H1 (cell line): Measurements from ENCODE around the gene PSORS1C1. TPM values are rescaled to one million over a fixed set of nuclear protein-coding genes. Genes with fewer than 3 reads are reported as not detected.
A peak's percentile ranks its signal among the peaks of the same experiment; 100 is the strongest.

Experiments
- CTCF ChIA-PET: fragments of 300-600 bp; sonication (Branson Sonifier 250); formaldehyde crosslinking; loops from one replicate; lab custom pipeline; 2021; ENCODE audit not compliant: partially characterized antibody; lab: Charles Lee
- POLR2A ChIA-PET: fragments of 300-600 bp; sonication (Branson Sonifier 250); formaldehyde crosslinking; loops from one replicate; lab custom pipeline; 2021; ENCODE audit warnings: inconsistent platforms; ENCODE audit not compliant: partially characterized antibody; lab: Charles Lee
- DNase-seq, 2 experiments: peaks; one replicate each; pipeline versions ENCODE4 v3.0.0 to v3.0.0-alpha.2; 2010 to 2022; ENCODE audit warnings: low spot score in 2 of 2, low read depth in 1 of 2, mixed read lengths in 1 of 2
- FAIRE-seq: peaks from 2 replicates; lab custom pipeline; 2011; peaks lifted over from hg19 to GRCh38; lab: Jason Lieb, UNC
- H2AFZ ChIP-seq: 2 replicates; pipeline ENCODE4 v1.8.1; 2012; ENCODE audit warnings: low read length, inconsistent platforms
- H2AK5ac ChIP-seq: 2 replicates; pipeline ENCODE4 v1.6.1; 2013; ENCODE audit warnings: low read depth, low read length
- H2BK120ac ChIP-seq: replicated peaks from 2 replicates; pipeline ENCODE3; 2013; ENCODE audit warnings: low read depth, low read length, inconsistent platforms
- H2BK12ac ChIP-seq: 2 replicates; pipeline ENCODE4 v1.6.1; 2013; ENCODE audit warnings: low read depth, low read length
- H2BK15ac ChIP-seq: 2 replicates; pipeline ENCODE4 v1.6.1; 2013; ENCODE audit warnings: low read length
- H2BK20ac ChIP-seq: 2 replicates; pipeline ENCODE4 v1.6.1; 2013; ENCODE audit warnings: low read length
- H2BK5ac ChIP-seq: 2 replicates; pipeline ENCODE4 v1.6.1; 2013; ENCODE audit warnings: low read depth, low read length
- H3K14ac ChIP-seq: 2 replicates; pipeline ENCODE4 v1.6.1; 2013; ENCODE audit warnings: inconsistent platforms; ENCODE audit not compliant: insufficient read length
- H3K18ac ChIP-seq: 2 replicates; pipeline ENCODE4 v1.6.1; 2013; ENCODE audit warnings: low read length; ENCODE audit errors: extremely low read depth
- H3K23ac ChIP-seq: 2 replicates; pipeline ENCODE4 v1.6.1; 2013; ENCODE audit warnings: inconsistent platforms; ENCODE audit not compliant: insufficient read length
- H3K23me2 ChIP-seq: 2 replicates; pipeline ENCODE4 v1.6.1; 2013; ENCODE audit warnings: low read depth, low read length
- H3K27ac ChIP-seq: 2 replicates; pipeline ENCODE4 v1.6.1; 2011; ENCODE audit warnings: low read depth, low read length, inconsistent platforms
- H3K27me3 ChIP-seq, 4 experiments: replicated peaks in 1 of 4; 1 replicate in 1 of 4; 2 replicates in 3 of 4; pipeline versions ENCODE4 v1.6.1 to v1.8.1; 2011 to 2013; ENCODE audit warnings: low read length in 3 of 4, mild to moderate bottlenecking in 3 of 4, inconsistent platforms in 2 of 4, mixed read lengths in 2 of 4, moderate library complexity in 1 of 4; ENCODE audit not compliant: control insufficient read depth in 3 of 4, insufficient read depth in 3 of 4; ENCODE audit errors: extremely low read depth in 1 of 4
- H3K36me3 ChIP-seq, 4 experiments: 2 replicates each; pipeline versions ENCODE4 v1.6.1 to v1.8.1; 2011 to 2013; ENCODE audit warnings: mild to moderate bottlenecking in 4 of 4, low read length in 3 of 4, moderate library complexity in 2 of 4, control low read depth in 1 of 4, inconsistent platforms in 1 of 4; ENCODE audit not compliant: insufficient read depth in 4 of 4, control insufficient read depth in 2 of 4
- H3K4ac ChIP-seq: replicated peaks from 2 replicates; pipeline ENCODE3; 2013; ENCODE audit warnings: low read length, low read depth, mixed read lengths, inconsistent platforms; ENCODE audit not compliant: insufficient read length
- H3K4me1 ChIP-seq, 4 experiments: replicated peaks in 1 of 4; 1 replicate in 1 of 4; 2 replicates in 3 of 4; pipeline versions ENCODE4 v1.6.1 to v1.8.1; 2011 to 2013; ENCODE audit warnings: low read length in 3 of 4, inconsistent platforms in 2 of 4, mixed read lengths in 1 of 4; ENCODE audit not compliant: insufficient read depth in 4 of 4, control insufficient read depth in 3 of 4
- H3K4me2 ChIP-seq, 2 experiments: 2 replicates each; pipeline versions ENCODE4 v1.6.1 to v1.8.1; 2011 to 2013; ENCODE audit warnings: low read depth in 2 of 2, low read length in 2 of 2, control low read depth in 1 of 2, inconsistent platforms in 1 of 2, mild to moderate bottlenecking in 1 of 2; ENCODE audit not compliant: insufficient read depth in 1 of 2
- H3K4me3 ChIP-seq, 4 experiments: fragments of 200-600, 300-600 bp in 1 of 4; sonication (generic), shearing (Covaris generic), sonication (Bioruptor Twin) in 1 of 4; 2 replicates each; pipeline versions ENCODE4 v1.5.1 to v1.8.1; 2011 to 2016; ENCODE audit warnings: low read length in 4 of 4, low read depth in 3 of 4, control low read depth in 2 of 4, inconsistent platforms in 2 of 4, mild to moderate bottlenecking in 2 of 4, mixed read lengths in 1 of 4, moderate library complexity in 1 of 4; ENCODE audit not compliant: insufficient read depth in 2 of 4; ENCODE audit errors: extremely low read depth in 1 of 4
- H3K56ac ChIP-seq: replicated peaks from 2 replicates; pipeline ENCODE3; 2013; ENCODE audit warnings: low read depth, mild to moderate bottlenecking, mixed read lengths, low read length, inconsistent platforms; ENCODE audit not compliant: insufficient read length
- H3K79me1 ChIP-seq: 2 replicates; pipeline ENCODE4 v1.6.1; 2013; ENCODE audit warnings: low read depth, low read length, control low read depth
- H3K79me2 ChIP-seq, 2 experiments: 2 replicates each; pipeline versions ENCODE4 v1.6.1 to v1.8.1; 2012 to 2013; ENCODE audit warnings: low read length in 2 of 2, mild to moderate bottlenecking in 2 of 2, inconsistent platforms in 1 of 2; ENCODE audit not compliant: insufficient read depth in 2 of 2, control insufficient read depth in 1 of 2
- H3K9ac ChIP-seq, 4 experiments: replicated peaks in 1 of 4; 1 replicate in 1 of 4; 2 replicates in 3 of 4; pipeline versions ENCODE4 v1.6.1 to v1.8.1; 2011 to 2013; ENCODE audit warnings: low read depth in 3 of 4, low read length in 3 of 4, control low read depth in 2 of 4, mild to moderate bottlenecking in 2 of 4, moderate library complexity in 2 of 4, inconsistent platforms in 1 of 4; ENCODE audit errors: extremely low read depth in 1 of 4
- H3K9me3 ChIP-seq, 2 experiments: 2 replicates each; pipeline versions ENCODE4 v1.6.1 to v1.8.1; 2012 to 2013; ENCODE audit warnings: mild to moderate bottlenecking in 2 of 2, moderate library complexity in 2 of 2, control low read depth in 1 of 2, inconsistent platforms in 1 of 2, low read depth in 1 of 2, low read length in 1 of 2, mixed read lengths in 1 of 2; ENCODE audit not compliant: insufficient read depth in 2 of 2
- H4K20me1 ChIP-seq, 2 experiments: replicated peaks in 1 of 2; 2 replicates each; pipeline versions ENCODE3 to v1.8.1; 2011 to 2013; ENCODE audit warnings: inconsistent platforms in 2 of 2, low read length in 2 of 2, mild to moderate bottlenecking in 1 of 2; ENCODE audit not compliant: insufficient read depth in 2 of 2, control insufficient read depth in 1 of 2
- H4K5ac ChIP-seq: 2 replicates; pipeline ENCODE4 v1.6.1; 2013; ENCODE audit warnings: low read length, low read depth, mixed read lengths, inconsistent platforms; ENCODE audit not compliant: insufficient read length
- H4K8ac ChIP-seq: 2 replicates; pipeline ENCODE4 v1.8.0; 2013; ENCODE audit warnings: mild to moderate bottlenecking, moderate library complexity, low read length, inconsistent platforms; ENCODE audit not compliant: insufficient read depth; ENCODE audit errors: extremely low read depth
- H4K91ac ChIP-seq: replicated peaks from 2 replicates; pipeline ENCODE3; 2013; ENCODE audit warnings: low read length, mixed read lengths, inconsistent platforms; ENCODE audit not compliant: insufficient read length
- CHD2 ChIP-seq: IDR thresholded peaks from 2 replicates; pipeline ENCODE4 v1.6.1; 2012; ENCODE audit warnings: low read length, improper control_type of control experiment
- EGR1 ChIP-seq: IDR thresholded peaks from 2 replicates; pipeline ENCODE4 v1.6.1; 2011; ENCODE audit warnings: low read depth, low read length, borderline replicate concordance
- GTF2F1 ChIP-seq: IDR thresholded peaks from 2 replicates; pipeline ENCODE4 v1.6.1; 2012; ENCODE audit warnings: low read depth, low read length, improper control_type of control experiment, borderline replicate concordance
- RBBP5 ChIP-seq: IDR thresholded peaks from 2 replicates; pipeline ENCODE4 v1.7.1; 2012; ENCODE audit warnings: low read depth, mild to moderate bottlenecking, inconsistent platforms, low read length, moderate library complexity, borderline replicate concordance
- RXRA ChIP-seq: IDR thresholded peaks from 2 replicates; pipeline ENCODE4 v1.6.1; 2011; ENCODE audit warnings: low read depth, mild to moderate bottlenecking, low read length, moderate library complexity; ENCODE audit not compliant: insufficient read depth
- SIN3A ChIP-seq, 2 experiments: IDR thresholded peaks in 1 of 2; conservative IDR thresholded peaks in 1 of 2; 2 replicates each; pipeline ENCODE4 v1.6.1; 2011 to 2012; ENCODE audit warnings: low read length in 2 of 2, improper control_type of control experiment in 1 of 2, low read depth in 1 of 2, mild to moderate bottlenecking in 1 of 2
- SP2 ChIP-seq: IDR thresholded peaks from 2 replicates; pipeline ENCODE4 v1.6.1; 2012; ENCODE audit warnings: mild to moderate bottlenecking, low read length, inconsistent platforms
- SP4 ChIP-seq: IDR thresholded peaks from 2 replicates; pipeline ENCODE4 v1.6.1; 2012; ENCODE audit warnings: low read length, inconsistent platforms
- WGBS, 2 experiments: shearing (Covaris generic) in 1 of 2; methylation state at CpG; one replicate each; pipeline versions ENCODE4 v1.1.6 to v1.1.7; 2013 to 2015; ENCODE audit warnings: low lambda C conversion rate in 2 of 2, mixed read lengths in 2 of 2, inconsistent platforms in 1 of 2, low coverage in 1 of 2, missing lambda C conversion rate in 1 of 2; ENCODE audit not compliant: insufficient replicate concordance in 2 of 2, insufficient coverage in 1 of 2, insufficient read length in 1 of 2; ENCODE audit errors: extremely low coverage in 1 of 2, missing lambda C conversion rate in 1 of 2; 5-methylcytosine and 5-hydroxymethylcytosine counted together
- polyA plus RNA-seq, 7 experiments: library from polyadenylated mRNA; depleted of rRNA in 3 of 7; stranded (reverse) in 5 of 7; unstranded in 2 of 7; fragments of >200 nt in 5 of 7; fragments of 200-250 nt in 2 of 7; gene quantifications; 1 replicate in 5 of 7; 2 replicates in 1 of 7; 4 replicates in 1 of 7; pipeline versions ENCODE4 v1.2.1 to v1.2.3, GENCODE V29; 2011 to 2013; ENCODE audit warnings: missing spikeins in 2 of 7, mixed read lengths in 2 of 7
- total RNA-seq: library from RNA; stranded (reverse); fragmentation: NEBNext Ultra II Directional; extraction: Animal tissue kit (Norgen Biotek cat#: 25700); gene quantifications from 2 replicates; pipeline ENCODE4 v1.2.1, GENCODE V29; 2021
- TF ChIP-seq, protein P1 (sequence below), 3 experiments: IDR thresholded peaks; 1 replicate in 2 of 3; 2 replicates in 1 of 3; pipeline versions ENCODE4 v1.5.1 to v1.6.1; 2011; ENCODE audit warnings: low read length in 3 of 3, mild to moderate bottlenecking in 3 of 3, inconsistent platforms in 2 of 3, low read depth in 1 of 3, moderate library complexity in 1 of 3; ENCODE audit not compliant: insufficient read depth in 1 of 3; ENCODE audit errors: control extremely low read depth in 1 of 3

PSORS1C1 gene
- total and polyA plus RNA-seq, 2 of the 8 experiments (the other 6 are each of a cell fraction or from before 2014, with no cell fraction given): 0.12 to 0.52 TPM

DNA sequence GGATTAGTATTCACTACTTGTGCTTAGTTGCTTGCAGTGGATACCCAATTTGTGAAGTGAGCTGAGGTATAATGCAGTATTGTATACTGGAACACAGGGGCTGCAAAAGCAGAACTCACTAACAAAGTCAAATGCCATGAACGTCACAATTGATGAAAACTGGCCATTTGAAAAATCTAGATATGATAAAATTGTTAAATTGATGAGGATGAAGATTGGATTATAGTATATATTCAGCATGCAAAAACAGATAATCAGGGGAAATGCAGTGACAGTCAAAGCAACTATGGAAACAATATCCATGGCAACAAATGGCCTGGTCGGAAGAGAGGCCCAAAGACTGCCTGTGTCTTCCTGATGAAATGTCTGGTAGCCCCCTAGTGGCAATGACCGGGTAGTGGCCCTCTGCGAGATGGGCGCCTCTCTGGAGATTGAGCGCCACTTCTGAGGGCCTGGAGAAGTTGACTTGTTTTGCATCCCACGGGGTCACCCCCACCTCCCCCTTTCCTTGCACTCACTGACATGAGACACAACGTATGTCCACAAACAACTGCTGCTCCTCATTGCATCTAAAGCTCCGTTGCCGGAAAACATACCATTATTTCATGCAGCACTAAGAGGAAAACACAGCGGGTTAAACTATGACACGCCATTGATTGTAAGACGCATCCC lies 45.8 kb upstream of the PSORS1C1 start:
- Histone ChIP-seq H3K4me1 (peaks cover 3 to 15% (median 7%) of the 10 kb centered on the region in 4 experiments; a peak in 6 of 7 replicates), H4K5ac (no peak overlapping the region), H2BK120ac (no peak overlapping the region), H3K4me2 (no peak overlapping the region; a peak in 1 of 4 replicates), H3K56ac (no peak overlapping the region), H2BK20ac (no peak overlapping the region), H3K23me2 (no peaks in the 10 kb centered on the region), H3K18ac (no peak overlapping the region), H3K27ac (no peak overlapping the region; the same call in 1 of the 2 replicates), H2BK12ac (no peak overlapping the region), H2BK5ac (no peak overlapping the region), H3K79me2 (no peaks in the 10 kb centered on the region), H4K8ac (no peak overlapping the region), H3K4me3 (no peak overlapping the region), H3K9ac (no peak overlapping the region), H3K4ac (no peak overlapping the region), H3K79me1 (no peaks in the 10 kb centered on the region), H3K36me3 (no peaks in the 10 kb centered on the region), H4K20me1 (no peaks in the 10 kb centered on the region), H3K27me3 (no peaks in the 10 kb centered on the region), H3K23ac (no peak overlapping the region), H2BK15ac (no peak overlapping the region), H3K14ac (no peak overlapping the region), H3K9me3 (0 out of 4 replicates have a peak, but pooled peaks cover 0 to 3% of the 10 kb centered on the region in 2 experiments), H4K91ac (no peak overlapping the region), H2AK5ac (no peak overlapping the region), H2AFZ (no peak overlapping the region)
- DNase-seq: peak; percentile 36 to 90
- WGBS, 2 experiments: 44% methylated on average over 13 of the region's 13 CpGs; no CpG with 5 or more reads in 1 of the 2 experiments
- ChIA-PET CTCF (interaction anchor here (0.6 to 4.4 kb wide), 43 partner anchors 8 to 970 kb away, joined by 3 to 143 read pairs (median 4); partner anchors contain the start of genes CDSN, DDR1, MUC22 and MUCL3), POLR2A (interaction anchor here (0.6 to 3.2 kb wide), 4 partner anchors 9 to 250 kb away, joined by 3 to 17 read pairs (median 4); partner anchors contain the start of gene VARS2)
- peak; percentile 75 for FAIRE-seq
- TF ChIP-seq CHD2 (no peak), EGR1 (no peak), GTF2F1 (no peak), SP4 (no peak), SP2 (no peak), RXRA (no peak), SIN3A (conservative IDR thresholded peaks at IDR 0.05 in 1 of 2, IDR thresholded peaks at IDR 0.05 in 1 of 2; ENCODE audit: low read depth in 1 of 2, low read length in 2 of 2) (0 out of 4 replicates have a peak, but pooled peaks of 1 of the 2 experiments have one; percentile 32), RBBP5 (no peak)
- TF ChIP-seq, protein P1, sequence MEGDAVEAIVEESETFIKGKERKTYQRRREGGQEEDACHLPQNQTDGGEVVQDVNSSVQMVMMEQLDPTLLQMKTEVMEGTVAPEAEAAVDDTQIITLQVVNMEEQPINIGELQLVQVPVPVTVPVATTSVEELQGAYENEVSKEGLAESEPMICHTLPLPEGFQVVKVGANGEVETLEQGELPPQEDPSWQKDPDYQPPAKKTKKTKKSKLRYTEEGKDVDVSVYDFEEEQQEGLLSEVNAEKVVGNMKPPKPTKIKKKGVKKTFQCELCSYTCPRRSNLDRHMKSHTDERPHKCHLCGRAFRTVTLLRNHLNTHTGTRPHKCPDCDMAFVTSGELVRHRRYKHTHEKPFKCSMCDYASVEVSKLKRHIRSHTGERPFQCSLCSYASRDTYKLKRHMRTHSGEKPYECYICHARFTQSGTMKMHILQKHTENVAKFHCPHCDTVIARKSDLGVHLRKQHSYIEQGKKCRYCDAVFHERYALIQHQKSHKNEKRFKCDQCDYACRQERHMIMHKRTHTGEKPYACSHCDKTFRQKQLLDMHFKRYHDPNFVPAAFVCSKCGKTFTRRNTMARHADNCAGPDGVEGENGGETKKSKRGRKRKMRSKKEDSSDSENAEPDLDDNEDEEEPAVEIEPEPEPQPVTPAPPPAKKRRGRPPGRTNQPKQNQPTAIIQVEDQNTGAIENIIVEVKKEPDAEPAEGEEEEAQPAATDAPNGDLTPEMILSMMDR (IDR thresholded peaks at IDR 0.05; ENCODE audit: control extremely low read depth in 1 of 3, insufficient read depth in 1 of 3, low read depth in 1 of 3, low read length in 3 of 3): peak; percentile 83 to 98 (median 96)
